ENCODE measurements around the gene PKNOX2. TPM values are rescaled to one million over a fixed set of nuclear protein-coding genes. Genes with fewer than 3 reads are reported as not detected.

PKNOX2 gene
- total RNA-seq, 2 experiments from 2014 or later: not detected

DNA sequence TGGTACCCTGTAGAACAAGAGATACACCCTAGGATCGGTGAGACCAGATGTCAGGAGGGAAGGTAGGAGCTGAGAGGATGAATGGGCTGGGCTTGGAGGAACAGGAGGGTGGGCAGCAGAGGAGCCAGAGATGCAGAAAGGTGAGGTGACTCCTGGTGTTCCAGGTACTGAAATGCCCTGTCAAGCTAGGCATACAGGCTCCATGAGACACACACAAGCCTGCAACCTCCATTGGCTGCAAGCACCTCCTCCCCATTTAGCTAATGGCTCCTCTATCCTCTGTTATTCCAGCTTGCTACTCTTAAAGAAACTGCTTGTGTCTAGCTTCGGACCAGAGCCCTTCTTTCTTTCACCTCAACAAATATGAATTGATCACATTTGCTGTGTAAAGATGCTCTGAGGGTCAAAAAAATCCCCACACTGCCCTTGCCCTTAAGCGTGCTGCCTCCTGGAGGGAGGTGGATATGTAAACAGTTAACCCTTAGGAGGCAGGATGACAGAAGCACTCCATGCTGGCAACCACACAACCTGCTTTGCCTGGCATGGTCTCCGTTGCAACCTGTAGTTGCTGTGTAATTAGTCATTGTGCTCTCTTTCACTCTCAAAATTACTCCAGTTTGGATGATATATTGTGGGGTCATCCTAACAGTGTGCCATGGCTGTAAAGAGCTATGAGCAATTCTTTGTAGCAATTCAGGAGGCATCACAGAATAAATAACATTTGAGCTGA, 156.0 kb downstream of the PKNOX2 start:
- peaks cover 9% of the 10 kb centered on the region for H3K27me3 Mint-ChIP-seq
- POLR2A ChIA-PET: no interaction called here
- no peak overlapping the region for H3K27ac Mint-ChIP-seq
- no peaks in the 10 kb centered on the region for H3K4me1 Mint-ChIP-seq
- CTCF ChIA-PET: interaction anchor here (0.6 kb wide), 1 partner anchor 153 kb away, joined by 3 read pairs; no protein-coding TSS in a partner anchor
- no peak for DNase-seq
- no peaks in the 10 kb centered on the region for H3K36me3 Mint-ChIP-seq (ENCODE audit: low read depth)
- H3K9me3 Mint-ChIP-seq: no peaks in the 10 kb centered on the region
- H3K4me3 Mint-ChIP-seq: no peak overlapping the region

DNA sequence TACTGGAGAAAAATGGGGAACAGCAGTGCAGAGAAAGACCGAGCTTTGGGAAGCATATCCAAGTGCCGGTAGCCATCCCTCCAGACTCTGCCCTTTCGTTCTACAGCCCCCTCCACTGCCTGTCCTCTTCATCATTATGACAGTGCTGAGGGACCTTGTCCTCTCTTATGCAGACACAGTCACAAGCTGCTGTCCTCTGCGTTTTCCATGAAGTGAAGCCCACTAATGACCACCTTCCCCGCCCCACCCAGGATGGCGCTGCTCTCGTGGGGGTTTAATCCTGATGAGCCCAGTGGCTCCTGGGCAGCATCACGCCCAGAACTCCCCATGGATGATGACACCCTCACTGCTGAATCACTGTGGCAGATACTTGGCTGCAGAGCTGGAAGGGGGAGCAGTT, 157.7 kb downstream of the PKNOX2 start:
- DNase-seq: no peak
- peaks cover 10% of the 10 kb centered on the region for H3K27me3 Mint-ChIP-seq
- H3K4me1 Mint-ChIP-seq: no peaks in the 10 kb centered on the region
- no peak overlapping the region for H3K4me3 Mint-ChIP-seq
- no peak overlapping the region for H3K27ac Mint-ChIP-seq
- ChIA-PET CTCF (no interaction called here), POLR2A (no interaction called here)
- H3K36me3 Mint-ChIP-seq (ENCODE audit: low read depth): no peaks in the 10 kb centered on the region
- H3K9me3 Mint-ChIP-seq: no peaks in the 10 kb centered on the region

DNA sequence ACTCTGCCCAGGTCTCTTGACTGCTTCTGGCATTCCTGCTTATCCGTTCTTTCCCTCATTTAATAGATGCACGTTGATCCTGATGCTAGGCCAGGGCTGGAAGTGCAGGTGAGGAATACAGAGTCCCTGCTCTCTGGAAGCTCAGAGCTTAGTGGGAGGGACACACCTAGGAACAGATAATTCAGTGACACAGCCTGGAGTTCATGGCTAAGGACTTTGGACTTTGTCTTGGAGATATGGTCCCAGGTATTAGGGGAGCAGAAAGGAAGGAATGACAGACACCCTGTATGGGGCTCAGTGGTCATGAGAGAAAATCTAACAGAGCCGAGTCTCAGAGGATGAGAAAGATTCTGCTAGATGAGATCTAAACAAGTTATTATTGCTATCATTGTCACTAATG, 160.6 kb downstream of the PKNOX2 start:
- H3K27ac Mint-ChIP-seq: no peak overlapping the region
- no peak overlapping the region for H3K4me3 Mint-ChIP-seq
- DNase-seq: no peak
- ChIA-PET POLR2A (no interaction called here), CTCF (no interaction called here)
- no peaks in the 10 kb centered on the region for H3K9me3 Mint-ChIP-seq
- H3K27me3 Mint-ChIP-seq: peaks cover 22% of the 10 kb centered on the region
- no peaks in the 10 kb centered on the region for H3K4me1 Mint-ChIP-seq
- no peaks in the 10 kb centered on the region for H3K36me3 Mint-ChIP-seq (ENCODE audit: low read depth)

DNA sequence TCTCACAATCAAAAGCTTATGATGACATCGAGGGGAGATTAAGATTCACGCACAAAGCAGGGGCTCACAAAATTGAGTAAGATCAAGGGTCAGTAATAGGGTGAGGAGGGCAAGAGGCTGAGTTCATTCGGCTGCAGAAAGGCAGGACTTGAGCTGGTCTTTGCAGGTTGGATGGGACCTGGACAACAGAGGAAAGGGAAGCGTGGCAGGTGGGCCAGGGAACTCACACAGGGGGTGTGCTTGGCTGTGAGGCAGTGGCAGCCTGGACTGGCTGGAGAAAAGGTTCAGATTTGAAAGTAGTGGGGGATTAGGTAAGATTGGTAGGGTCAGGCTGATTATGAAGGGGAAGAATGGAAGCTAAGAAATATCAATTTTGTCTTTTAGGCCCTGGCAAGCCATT, 161.6 kb downstream of the PKNOX2 start:
- Mint-ChIP-seq H3K9me3 (no peaks in the 10 kb centered on the region), H3K4me3 (no peak overlapping the region)
- CTCF ChIA-PET: interaction anchor here (1.5 kb wide), 1 partner anchor 20 kb away, joined by 5 read pairs; no protein-coding TSS in a partner anchor

DNA sequence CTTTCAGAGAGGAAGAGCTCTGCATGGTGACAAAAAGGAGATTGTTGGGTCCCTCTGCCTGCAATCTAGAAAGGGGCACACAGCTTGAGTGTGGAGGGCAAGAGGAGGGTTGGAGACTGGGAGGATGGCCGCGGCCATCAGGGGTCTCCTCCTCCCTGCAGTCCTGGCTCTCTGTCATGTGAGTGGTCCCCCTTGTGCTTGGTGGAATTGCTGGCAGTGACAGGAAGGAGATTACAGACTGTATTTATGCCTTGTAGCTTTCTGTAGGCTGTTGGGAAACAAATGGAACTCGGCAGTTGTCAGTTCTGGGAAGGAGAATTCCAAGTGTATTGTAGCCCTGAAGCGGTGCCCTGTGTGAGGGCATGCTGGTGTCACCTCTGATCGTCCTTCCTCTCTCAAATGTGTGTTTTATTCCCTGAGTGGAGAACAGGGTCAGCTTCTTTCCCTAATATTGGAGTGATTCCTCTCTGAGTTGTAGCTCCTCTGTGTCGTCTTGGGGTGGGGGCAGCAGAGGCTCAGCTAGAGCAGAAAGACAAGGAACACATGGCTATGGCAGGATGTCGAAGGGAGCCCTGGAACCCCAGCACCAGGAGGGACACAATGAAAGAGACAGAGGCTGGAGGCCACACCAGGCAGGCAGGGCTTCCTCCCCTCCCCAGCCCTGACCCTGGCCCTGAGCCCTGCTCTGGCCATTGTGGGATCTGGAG, 163.1 kb downstream of the PKNOX2 start:
- Mint-ChIP-seq H3K27me3 (peaks cover 22% of the 10 kb centered on the region), H3K4me3 (no peak overlapping the region), H3K27ac (no peak overlapping the region), H3K9me3 (no peaks in the 10 kb centered on the region), H3K36me3 (ENCODE audit: low read depth) (no peaks in the 10 kb centered on the region), H3K4me1 (no peaks in the 10 kb centered on the region)
- DNase-seq: no peak
- POLR2A ChIA-PET: no interaction called here
- CTCF ChIA-PET: interaction anchor here (0.6 to 1.5 kb wide), 2 partner anchors 18 to 1747 kb away, joined by 3 to 5 read pairs; no protein-coding TSS in a partner anchor

More for the DNA sequence above, 161.6 kb downstream of the PKNOX2 start:
- no peak for DNase-seq
- POLR2A ChIA-PET: no interaction called here
- H3K27me3 Mint-ChIP-seq: peaks cover 22% of the 10 kb centered on the region
- H3K4me1 Mint-ChIP-seq: no peaks in the 10 kb centered on the region
- no peak overlapping the region for H3K27ac Mint-ChIP-seq
- H3K36me3 Mint-ChIP-seq (ENCODE audit: low read depth): no peaks in the 10 kb centered on the region

DNA sequence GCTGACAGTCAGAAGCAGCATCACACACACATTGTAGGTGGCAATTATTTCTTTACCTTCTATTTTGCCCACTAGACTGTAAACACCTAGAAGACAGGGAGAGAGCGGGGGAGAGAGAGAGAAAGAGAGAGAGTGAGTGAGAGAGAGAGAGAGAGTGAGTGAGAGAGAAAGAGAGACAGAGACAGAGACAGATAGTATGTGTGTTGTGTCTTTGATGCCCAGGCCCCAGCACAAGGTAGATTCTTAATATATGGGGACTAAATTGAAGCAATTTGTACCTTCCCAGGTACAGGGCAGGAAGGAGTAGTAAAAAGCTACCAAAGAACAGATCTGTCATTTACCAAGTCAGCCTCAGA, 163.7 kb downstream of the PKNOX2 start:
- ChIA-PET CTCF (no interaction called here), POLR2A (no interaction called here)
- H3K4me3 Mint-ChIP-seq: no peak overlapping the region
- no peaks in the 10 kb centered on the region for H3K4me1 Mint-ChIP-seq
- no peaks in the 10 kb centered on the region for H3K9me3 Mint-ChIP-seq
- no peak overlapping the region for H3K27ac Mint-ChIP-seq
- no peak for DNase-seq
- no peaks in the 10 kb centered on the region for H3K36me3 Mint-ChIP-seq (ENCODE audit: low read depth)
- peaks cover 22% of the 10 kb centered on the region for H3K27me3 Mint-ChIP-seq

DNA sequence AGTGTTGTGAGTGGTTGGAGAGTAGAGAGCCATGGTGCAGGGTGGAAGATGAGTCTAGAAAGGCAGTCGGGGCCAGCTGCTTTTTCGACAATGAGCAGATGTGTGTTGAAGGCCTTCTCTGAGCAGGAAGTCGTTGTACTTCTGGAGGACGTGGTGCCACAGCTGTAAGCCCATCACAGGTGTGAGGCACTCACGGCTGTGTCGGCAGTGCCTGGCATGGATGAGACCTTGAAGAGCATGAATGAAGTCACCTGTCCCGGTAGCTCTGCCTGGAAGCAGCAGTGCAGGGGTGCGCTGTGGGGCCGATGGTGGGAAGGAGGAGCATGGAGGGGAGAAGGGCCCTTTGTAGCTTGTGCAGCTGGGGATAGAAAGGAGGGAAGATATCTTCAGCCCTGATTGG, 165.2 kb downstream of the PKNOX2 start:
- Mint-ChIP-seq H3K9me3 (no peaks in the 10 kb centered on the region), H3K36me3 (ENCODE audit: low read depth) (no peaks in the 10 kb centered on the region), H3K4me3 (no peak overlapping the region), H3K4me1 (no peaks in the 10 kb centered on the region), H3K27me3 (peaks cover 18% of the 10 kb centered on the region), H3K27ac (no peak overlapping the region)
- DNase-seq: no peak
- CTCF ChIA-PET: no interaction called here
- POLR2A ChIA-PET: no interaction called here

DNA sequence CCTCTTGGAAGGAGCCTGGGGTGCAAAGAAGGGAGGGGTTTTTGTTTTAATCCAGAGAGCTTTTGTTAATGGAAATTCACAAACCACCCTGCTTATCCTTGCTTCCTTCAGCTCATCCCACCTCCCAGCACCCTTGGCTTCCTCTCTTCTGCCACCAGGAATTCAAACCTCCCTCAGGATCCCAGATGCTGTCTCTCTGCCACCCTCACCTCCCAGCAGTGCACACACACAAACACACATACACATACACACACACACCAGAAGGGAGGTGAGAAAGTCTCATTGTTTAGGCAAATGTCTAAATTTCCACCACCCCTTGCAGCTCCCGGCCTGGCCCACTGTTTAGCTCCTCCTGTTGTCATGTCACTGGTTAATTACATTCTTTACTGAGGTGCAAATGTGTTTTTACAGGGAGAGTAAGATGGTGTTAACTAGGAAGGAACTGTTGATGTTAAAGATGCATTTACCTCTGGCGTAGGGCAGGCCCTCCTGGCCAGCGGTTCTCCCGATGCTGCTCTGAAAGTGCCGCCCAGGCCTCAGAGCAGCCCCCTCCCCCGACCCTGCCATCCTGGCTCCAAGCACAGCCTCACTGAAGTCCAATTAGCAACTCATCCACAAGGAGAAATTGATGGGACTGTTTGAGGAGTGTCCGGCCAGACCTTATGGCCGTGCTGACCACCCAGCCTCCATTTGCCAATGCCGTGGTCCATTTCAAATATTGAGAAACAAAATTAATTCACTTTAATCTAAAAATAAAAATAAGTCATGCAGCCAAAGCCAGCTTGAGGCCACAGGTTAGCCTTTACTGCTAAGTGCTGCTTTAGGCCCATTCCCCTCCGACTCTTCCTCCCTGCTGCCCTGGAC, 166.1 kb downstream of the PKNOX2 start:
- H3K27ac Mint-ChIP-seq: no peak overlapping the region
- H3K4me1 Mint-ChIP-seq: no peaks in the 10 kb centered on the region
- no peaks in the 10 kb centered on the region for H3K36me3 Mint-ChIP-seq (ENCODE audit: low read depth)
- no peak for DNase-seq
- CTCF ChIA-PET: no interaction called here
- H3K9me3 Mint-ChIP-seq: no peaks in the 10 kb centered on the region
- POLR2A ChIA-PET: no interaction called here
- H3K27me3 Mint-ChIP-seq: peaks cover 18% of the 10 kb centered on the region
- H3K4me3 Mint-ChIP-seq: no peak overlapping the region

DNA sequence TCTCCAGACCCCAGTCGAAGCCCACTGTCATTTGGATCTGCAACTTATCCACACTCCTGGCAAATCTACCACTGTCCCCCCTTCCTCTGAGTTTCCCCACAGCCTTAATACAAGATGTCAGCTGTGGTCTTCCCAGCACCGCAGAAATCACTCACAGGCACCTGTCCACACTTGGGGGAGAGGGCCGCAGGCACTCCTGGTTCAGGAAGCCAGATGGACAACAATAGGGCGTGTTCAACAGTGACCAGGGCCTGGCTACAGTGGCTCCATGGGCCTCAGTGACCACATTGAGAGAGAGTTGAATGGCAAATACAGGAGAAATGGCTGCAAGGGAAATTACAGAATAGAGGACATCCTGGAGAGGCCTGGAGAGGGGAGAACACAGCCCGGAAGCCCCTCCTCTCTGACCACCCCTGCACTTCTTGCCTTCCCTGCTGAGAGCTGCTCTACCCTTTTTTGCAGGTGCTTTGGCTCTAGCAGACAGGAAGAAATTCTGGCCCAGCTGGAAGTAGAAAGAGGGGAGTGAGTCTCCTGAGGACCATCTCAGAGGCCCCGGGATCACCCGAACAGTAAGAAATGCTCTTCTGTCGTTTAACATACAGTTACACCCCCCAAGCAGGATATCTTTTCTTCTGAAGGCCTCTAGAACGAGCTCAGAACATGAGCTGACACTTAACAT, 166.9 kb downstream of the PKNOX2 start:
- CTCF ChIA-PET: interaction anchor here (1.3 kb wide), 1 partner anchor 14 kb away, joined by 4 read pairs; no protein-coding TSS in a partner anchor
- POLR2A ChIA-PET: no interaction called here

DNA sequence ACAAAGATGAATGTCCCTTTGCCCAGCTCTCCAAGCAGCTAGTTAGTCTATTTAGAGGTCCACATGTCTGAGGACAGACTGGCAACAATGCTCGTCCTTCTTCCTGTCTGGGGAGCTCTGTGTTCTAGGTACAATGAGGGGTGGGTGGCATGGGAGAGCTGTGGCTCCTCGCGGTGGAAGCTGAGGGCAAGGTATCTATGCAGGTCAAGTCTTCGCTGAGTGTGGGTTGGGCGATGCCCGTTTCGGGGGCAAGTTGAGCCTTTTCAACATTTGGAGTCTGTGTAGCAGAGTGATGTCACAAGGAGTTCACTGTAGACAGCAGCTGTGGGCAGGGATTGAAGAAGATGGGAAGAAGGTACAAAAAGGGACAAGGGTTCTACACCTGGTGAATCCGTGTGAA, 168.3 kb downstream of the PKNOX2 start:
- H3K27ac Mint-ChIP-seq: no peak overlapping the region
- ChIA-PET CTCF (interaction anchor here (1.3 kb wide), 1 partner anchor 13 kb away, joined by 4 read pairs; no protein-coding TSS in a partner anchor), POLR2A (no interaction called here)
- H3K4me3 Mint-ChIP-seq: no peak overlapping the region
- no peak for DNase-seq
- H3K9me3 Mint-ChIP-seq: no peaks in the 10 kb centered on the region
- H3K4me1 Mint-ChIP-seq: no peaks in the 10 kb centered on the region
- no peaks in the 10 kb centered on the region for H3K36me3 Mint-ChIP-seq (ENCODE audit: low read depth)
- H3K27me3 Mint-ChIP-seq: peaks cover 13% of the 10 kb centered on the region

More for the DNA sequence above, 166.9 kb downstream of the PKNOX2 start:
- Mint-ChIP-seq H3K36me3 (ENCODE audit: low read depth) (no peaks in the 10 kb centered on the region), H3K27me3 (peaks cover 14% of the 10 kb centered on the region), H3K9me3 (no peaks in the 10 kb centered on the region), H3K4me3 (no peak overlapping the region), H3K27ac (no peak overlapping the region), H3K4me1 (no peaks in the 10 kb centered on the region)
- no peak for DNase-seq

DNA sequence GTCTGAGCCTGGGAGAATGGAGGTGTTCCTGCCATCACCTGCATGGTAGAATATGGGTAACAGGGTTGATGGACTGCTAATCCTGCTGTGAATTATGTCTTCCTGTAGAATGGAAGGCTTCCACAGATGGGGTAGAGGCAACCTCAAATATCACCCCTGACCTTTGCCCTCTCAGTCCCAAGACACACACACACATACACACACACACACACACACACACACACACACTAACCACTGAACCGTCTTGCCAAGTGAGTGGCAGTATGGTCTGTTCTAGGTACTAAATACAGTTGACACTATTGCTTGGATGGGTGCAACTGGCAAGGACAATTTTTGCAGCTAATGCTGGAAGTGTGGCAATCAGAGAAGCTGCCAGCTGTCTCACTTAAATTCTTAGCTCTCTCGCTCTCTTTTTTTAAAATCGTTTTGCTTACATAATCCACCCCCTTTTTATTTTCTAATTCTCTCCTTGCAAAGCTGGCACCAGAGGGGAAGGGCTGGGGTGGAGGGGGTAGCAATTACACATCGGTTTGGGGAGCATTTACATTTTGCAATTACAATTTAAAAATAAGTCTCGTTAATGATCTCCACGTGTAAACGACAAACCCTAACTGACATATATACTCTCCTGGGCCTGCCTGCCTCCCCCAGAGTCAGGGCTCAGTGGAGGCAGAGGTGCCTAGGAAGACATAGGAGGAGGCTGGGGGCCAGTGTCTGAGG, 169.0 kb downstream of the PKNOX2 start:
- H3K27me3 Mint-ChIP-seq: peaks cover 9% of the 10 kb centered on the region
- CTCF ChIA-PET: no interaction called here
- no peak overlapping the region for H3K27ac Mint-ChIP-seq
- H3K4me1 Mint-ChIP-seq: no peaks in the 10 kb centered on the region
- H3K9me3 Mint-ChIP-seq: no peaks in the 10 kb centered on the region
- no peak for DNase-seq
- H3K36me3 Mint-ChIP-seq (ENCODE audit: low read depth): no peaks in the 10 kb centered on the region
- POLR2A ChIA-PET: interaction anchor here (0.6 kb wide), 1 partner anchor 13 kb away, joined by 6 read pairs; no protein-coding TSS in a partner anchor
- H3K4me3 Mint-ChIP-seq: no peak overlapping the region

DNA sequence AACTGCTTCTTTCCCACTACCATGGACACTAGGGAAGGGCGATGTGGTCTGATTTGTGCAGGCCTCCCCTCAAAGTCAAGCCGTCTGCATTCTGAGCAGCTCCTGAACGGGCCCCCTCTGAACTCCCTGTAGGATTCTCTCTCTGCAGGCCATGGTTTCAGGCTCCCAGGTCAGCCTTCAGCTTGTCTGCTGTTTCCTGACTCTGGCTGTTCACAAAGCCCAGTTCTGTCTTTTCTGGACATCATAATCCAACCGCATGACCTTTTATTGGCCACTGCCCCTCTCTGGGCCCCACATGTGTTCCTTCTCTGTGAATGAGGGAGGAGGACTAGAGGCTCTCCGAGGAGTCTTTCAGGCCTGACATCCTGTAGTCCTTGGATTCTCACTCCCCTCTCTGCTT, 170.6 kb downstream of the PKNOX2 start:
- H3K4me1 Mint-ChIP-seq: no peaks in the 10 kb centered on the region
- H3K27me3 Mint-ChIP-seq: peaks cover 5% of the 10 kb centered on the region
- no peak overlapping the region for H3K27ac Mint-ChIP-seq
- no peak overlapping the region for H3K4me3 Mint-ChIP-seq
- ChIA-PET CTCF (no interaction called here), POLR2A (no interaction called here)
- no peaks in the 10 kb centered on the region for H3K36me3 Mint-ChIP-seq (ENCODE audit: low read depth)
- H3K9me3 Mint-ChIP-seq: no peaks in the 10 kb centered on the region
- no peak for DNase-seq
